Coronary artery (tissue), 2 donors: ENCODE results near the gene OLFM1.

ENCODE experiments used
- DNase-seq: peaks from one replicate; pipeline ENCODE4 v3.0.0-alpha.2; 2017; ENCODE audit warnings: low spot score
- H3K27ac ChIP-seq, 2 donors: fragments of 200-600 bp; sonication (generic); one replicate each; pipeline ENCODE4 v1.5.1; 2016 to 2019
- H3K4me3 ChIP-seq: fragments of 200-600 bp; sonication (generic); 2 replicates; pipeline ENCODE4 v1.5.1; 2016; ENCODE audit warnings: mild to moderate bottlenecking, moderate library complexity
- CTCF ChIP-seq: fragments of 200-600 bp; sonication (generic); IDR thresholded peaks from one replicate; pipeline ENCODE4 v1.5.1; 2019; ENCODE audit warnings: antibody characterized with exemption

Gene OLFM1

GRCh38 chr9:135154050-135154615 lies 66.7 kb downstream of the OLFM1 start:
- H3K27ac ChIP-seq = no peak overlapping the region
- no peak for TF ChIP-seq CTCF
- no peak for DNase-seq
- no peak overlapping the region for H3K4me3 ChIP-seq

DNA sequence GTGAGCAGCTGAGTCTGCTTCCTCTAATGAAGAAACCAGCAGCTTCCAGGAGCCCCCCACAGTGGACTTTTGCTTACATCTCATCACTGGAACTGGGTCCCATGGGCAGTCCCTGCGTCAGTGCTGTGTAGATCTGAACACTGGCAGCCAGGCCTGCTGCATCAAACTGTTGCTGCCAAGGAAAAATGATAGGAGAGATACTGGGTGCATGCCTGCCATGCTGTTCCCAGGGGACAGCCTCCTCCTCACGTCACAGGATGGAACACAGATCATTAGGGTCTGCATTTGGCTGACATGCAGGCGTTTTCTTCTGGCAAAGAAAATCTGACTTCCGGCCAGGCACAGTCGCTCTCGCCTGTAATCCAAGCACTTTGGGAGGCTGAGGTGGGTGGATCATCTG lies 67.9 kb downstream of the OLFM1 start:
- no peak overlapping the region for H3K4me3 ChIP-seq
- TF ChIP-seq CTCF = no peak
- no peak for DNase-seq

GRCh38 chr9:135156525-135157510 lies 69.3 kb downstream of the OLFM1 start:
- TF ChIP-seq CTCF = no peak
- Histone ChIP-seq H3K27ac (no peak overlapping the region), H3K4me3 (no peak overlapping the region)
- DNase-seq = no peak

More for the DNA sequence above, 67.9 kb downstream of the OLFM1 start:
- H3K27ac ChIP-seq = no peak overlapping the region

DNA sequence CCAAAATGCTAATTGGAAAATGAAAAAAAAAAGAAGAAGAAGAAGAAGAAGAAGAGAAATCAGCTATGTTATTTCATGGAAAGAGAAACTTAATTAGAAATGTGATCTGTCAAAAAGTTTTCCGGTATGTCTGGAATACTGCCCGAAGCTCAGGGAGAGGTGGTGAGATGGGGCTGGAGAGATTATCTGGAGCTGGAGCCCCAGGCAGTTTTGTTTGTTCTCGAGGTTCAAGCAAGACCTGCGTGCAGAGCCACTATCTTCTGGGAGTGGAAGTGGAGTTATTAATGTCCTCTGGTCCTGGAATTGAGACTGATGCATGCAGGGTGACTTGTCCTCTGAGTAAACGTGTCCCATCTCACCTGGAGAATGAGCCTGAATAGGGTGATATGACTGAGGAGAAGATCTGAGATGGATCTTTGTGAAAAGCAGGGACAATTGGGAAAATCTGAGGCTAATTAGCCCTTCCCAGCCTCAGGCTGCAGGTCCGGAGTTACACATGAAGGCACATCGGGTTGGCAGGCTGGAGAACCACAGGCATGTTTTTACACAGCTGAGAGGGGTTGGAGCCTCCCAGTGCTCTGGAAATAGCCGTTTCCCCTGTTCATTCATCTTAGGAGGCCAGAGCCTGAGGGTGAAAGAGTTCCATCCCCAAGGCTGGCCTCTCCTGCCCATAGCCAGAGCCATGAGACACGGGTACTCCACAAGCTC lies 70.5 kb downstream of the OLFM1 start:
- no peak for DNase-seq
- Histone ChIP-seq H3K4me3 (no peak overlapping the region), H3K27ac (no peak overlapping the region)
- no peak for TF ChIP-seq CTCF

DNA sequence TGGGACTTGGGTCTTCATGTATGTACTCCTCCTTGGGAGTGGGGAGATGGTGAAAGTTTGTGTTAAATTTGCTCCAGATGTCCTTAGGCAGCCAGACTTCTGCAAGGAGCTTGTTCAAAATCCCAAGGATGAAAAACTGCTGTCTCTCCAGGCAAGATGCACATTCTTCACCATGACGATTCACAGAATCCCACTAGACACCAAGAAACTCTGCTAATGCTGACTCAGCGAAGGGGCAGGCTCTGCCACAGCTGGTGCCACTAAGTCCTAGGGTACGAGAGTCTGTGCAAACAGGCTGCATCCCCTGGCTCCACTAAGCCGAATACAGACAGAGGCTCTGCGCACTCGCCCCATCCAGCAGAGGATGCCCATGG lies 71.1 kb downstream of the OLFM1 start:
- no peak for TF ChIP-seq CTCF
- H3K4me3 ChIP-seq = no peak overlapping the region
- H3K27ac ChIP-seq = no peak overlapping the region
- no peak for DNase-seq

DNA sequence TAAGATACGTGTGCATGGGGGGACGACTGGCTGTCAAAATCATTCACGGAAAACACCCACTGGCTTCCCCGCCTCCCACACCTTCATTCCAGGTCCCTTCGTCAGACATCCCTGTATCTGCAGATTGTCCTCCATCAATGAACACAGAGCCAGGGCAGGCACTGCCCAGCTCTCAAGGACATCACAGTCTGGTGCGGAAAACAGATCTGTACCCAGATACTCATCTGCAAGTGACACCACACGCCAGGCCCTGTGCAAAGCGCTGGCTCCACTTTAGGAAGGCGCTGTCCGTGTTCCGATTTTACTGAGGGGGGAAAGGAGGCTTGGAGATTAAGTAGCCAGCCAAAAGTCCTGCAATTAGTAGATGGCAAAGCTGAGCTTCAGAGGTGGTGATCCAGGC lies 72.3 kb downstream of the OLFM1 start:
- DNase-seq = no peak
- H3K27ac ChIP-seq = no peak overlapping the region
- TF ChIP-seq CTCF = no peak
- no peak overlapping the region for H3K4me3 ChIP-seq
